Activated naive CD8-positive, alpha-beta T cell treated with anti-CD3 and anti-CD28 coated beads, Interleukin-2, amount 50 U/mL, for 24 hours (primary cell): ENCODE results near the gene PPFIBP2.

Experiments
- ATAC-seq: fragments of 150-1000 bp; cut with Tn5 transposase; one replicate; pipeline ENCODE4 v1.10.0; 2021
- DNase-seq: peaks from one replicate; pipeline ENCODE4 v3.0.0; 2021
- H3K27ac Mint-ChIP-seq: one replicate; pipeline ENCODE4 v1.8.0; 2021; ENCODE audit warnings: mild to moderate bottlenecking, mixed read lengths
- H3K27me3 Mint-ChIP-seq: one replicate; pipeline ENCODE4 v1.8.0; 2021; ENCODE audit warnings: mixed read lengths
- H3K36me3 Mint-ChIP-seq: one replicate; pipeline ENCODE4 v1.8.0; 2021; ENCODE audit warnings: low read depth, mixed read lengths
- H3K4me1 Mint-ChIP-seq: one replicate; pipeline ENCODE4 v1.8.0; 2021; ENCODE audit warnings: mixed read lengths
- H3K4me3 Mint-ChIP-seq: one replicate; pipeline ENCODE4 v1.8.0; 2021; ENCODE audit warnings: mild to moderate bottlenecking, moderate library complexity, mixed read lengths
- H3K9me3 Mint-ChIP-seq: one replicate; pipeline ENCODE4 v1.8.0; 2021; ENCODE audit warnings: mixed read lengths

PPFIBP2 gene

DNA sequence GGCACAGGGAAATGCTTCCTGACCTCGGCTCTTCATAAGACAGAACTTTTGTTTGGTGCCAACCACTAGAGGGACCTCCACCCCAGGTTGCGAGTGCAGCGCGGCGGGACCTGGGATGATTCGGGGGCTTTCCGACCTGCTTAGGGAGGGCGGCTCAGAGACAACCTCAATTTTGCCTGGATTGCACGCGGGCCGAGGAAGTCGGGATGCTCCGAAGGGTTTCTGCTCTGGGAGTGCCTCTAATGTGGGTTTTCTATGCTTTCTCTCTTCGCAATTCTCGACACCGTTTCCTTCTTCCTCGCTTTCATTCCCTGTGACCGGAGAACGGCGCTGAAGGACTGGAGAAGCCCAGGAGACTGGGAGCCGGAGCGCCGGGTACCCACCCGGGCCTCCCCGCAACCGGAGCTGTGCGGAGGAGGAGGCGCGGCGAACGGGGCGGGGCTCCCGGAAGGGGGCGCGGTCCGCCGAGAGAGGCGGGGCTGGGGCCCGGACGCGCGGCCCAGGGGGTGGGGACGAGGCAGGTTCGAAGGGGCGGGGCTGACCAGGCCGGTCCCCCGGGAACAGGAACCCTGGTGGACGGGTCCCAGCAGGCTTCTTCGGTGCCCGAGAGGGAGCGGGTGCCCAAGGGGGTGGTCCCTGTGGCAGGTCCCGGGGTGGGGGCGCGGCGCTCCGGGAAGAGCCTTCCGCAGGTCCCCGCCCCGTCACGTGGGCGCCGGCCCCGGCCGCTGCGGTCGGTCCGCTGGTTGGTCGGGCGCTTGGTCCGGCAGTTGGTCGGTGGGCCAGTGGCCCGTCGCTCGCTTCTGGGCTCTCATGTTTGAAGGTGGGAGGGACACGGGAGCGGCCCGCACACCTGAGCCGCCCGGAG, at the start of gene PPFIBP2:
Gene PPFIBP2, plus strand, starts transcription at position 766 of the 865 bp plus-strand sequence. CDS start 35,477 bp downstream, outside the sequence.
- H3K36me3 Mint-ChIP-seq = peaks cover under 1% of the 10 kb centered on the region
- H3K27ac Mint-ChIP-seq = peak within 1 kb of the TSS; percentile 91
- DNase-seq = peak; percentile 87
- H3K27me3 Mint-ChIP-seq = peaks cover 3% of the 10 kb centered on the region
- peak within 1 kb of the TSS; percentile 89 for H3K4me3 Mint-ChIP-seq
- no peaks in the 10 kb centered on the region for H3K9me3 Mint-ChIP-seq
- H3K4me1 Mint-ChIP-seq = peaks cover 48% of the 10 kb centered on the region
- peak; percentile 82 for ATAC-seq

DNA sequence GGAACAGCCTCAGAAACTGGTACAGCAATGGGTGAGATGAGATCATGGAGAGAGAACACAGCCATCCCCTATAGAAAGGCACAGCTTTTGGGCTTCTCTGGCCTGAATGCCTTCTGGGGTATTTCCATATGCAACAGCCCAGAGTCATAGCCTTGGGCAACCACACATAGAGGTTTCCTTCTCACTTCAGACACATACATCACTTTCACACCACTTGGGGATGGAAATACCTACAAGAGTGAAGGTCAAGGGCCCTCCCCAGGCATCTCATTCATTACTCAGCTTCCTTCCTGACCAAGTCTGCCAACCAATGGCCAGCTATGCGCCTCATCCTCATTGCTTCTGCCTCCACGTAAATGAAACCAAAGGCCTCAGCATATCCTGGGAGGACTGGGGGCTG, 46.1 kb upstream of the PPFIBP2 start:
- peaks cover 4% of the 10 kb centered on the region for H3K36me3 Mint-ChIP-seq
- ATAC-seq (peak; percentile 97), DNase-seq (peak; percentile 23)
- peak overlapping the region; percentile 19 for H3K4me3 Mint-ChIP-seq
- peak overlapping the region; percentile 55 for H3K27ac Mint-ChIP-seq
- H3K9me3 Mint-ChIP-seq = no peaks in the 10 kb centered on the region
- peaks cover 1% of the 10 kb centered on the region for H3K27me3 Mint-ChIP-seq
- peaks cover 20% of the 10 kb centered on the region for H3K4me1 Mint-ChIP-seq

DNA sequence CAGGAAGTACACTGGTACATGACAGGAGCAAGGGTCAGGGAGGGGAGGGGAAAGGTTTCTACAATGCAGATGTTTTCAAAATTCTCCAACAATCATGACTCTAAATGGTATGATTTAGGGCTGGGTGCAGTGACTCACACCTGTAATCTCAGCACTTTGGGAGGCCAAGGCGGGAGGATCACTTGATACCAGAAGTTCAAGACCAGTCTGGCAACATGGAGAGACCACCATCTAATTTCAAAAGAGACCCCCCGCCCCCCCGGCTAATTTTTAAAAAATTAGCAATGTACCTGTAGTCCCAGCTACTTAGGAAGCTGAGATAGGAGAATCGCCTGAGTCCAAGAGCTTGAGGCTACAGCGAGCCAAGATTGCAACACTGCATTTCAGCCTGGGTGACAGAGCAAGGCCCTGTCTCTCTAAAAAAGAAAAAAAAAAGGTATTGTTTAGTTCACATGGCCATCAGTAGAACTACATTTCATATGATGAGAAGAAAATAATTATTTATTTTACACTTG, 44.4 kb upstream of the PPFIBP2 start:
- peaks cover 4% of the 10 kb centered on the region for H3K36me3 Mint-ChIP-seq
- peaks cover 1% of the 10 kb centered on the region for H3K27me3 Mint-ChIP-seq
- no peak overlapping the region for H3K27ac Mint-ChIP-seq
- no peaks in the 10 kb centered on the region for H3K9me3 Mint-ChIP-seq
- no peak for DNase-seq
- peaks cover 14% of the 10 kb centered on the region for H3K4me1 Mint-ChIP-seq
- no peak for ATAC-seq
- H3K4me3 Mint-ChIP-seq = no peak overlapping the region

DNA sequence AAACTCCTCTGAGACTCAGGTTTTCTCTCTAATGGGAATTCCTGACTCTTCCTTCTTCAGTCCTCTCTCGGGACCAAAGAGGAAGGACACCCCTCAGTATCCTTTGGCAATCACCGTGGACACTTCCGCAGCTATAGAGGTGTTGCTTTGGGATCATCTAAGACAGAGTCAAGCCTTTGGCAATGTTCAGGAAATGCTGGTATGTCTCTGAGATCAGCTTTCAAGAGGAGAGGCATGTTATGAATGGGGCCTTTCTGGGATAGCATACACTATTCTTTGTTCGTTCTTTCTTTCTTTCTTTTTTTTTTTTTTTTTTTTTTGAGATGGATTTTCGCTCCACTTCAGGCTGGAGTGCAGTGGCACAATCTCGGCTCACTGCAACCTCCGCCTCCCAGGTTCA, 42.7 kb upstream of the PPFIBP2 start:
- Mint-ChIP-seq H3K9me3 (no peaks in the 10 kb centered on the region), H3K36me3 (no peaks in the 10 kb centered on the region), H3K4me1 (peaks cover 14% of the 10 kb centered on the region), H3K27me3 (peaks cover 2% of the 10 kb centered on the region), H3K4me3 (no peak overlapping the region), H3K27ac (no peak overlapping the region)
- DNase-seq = no peak
- no peak for ATAC-seq

DNA sequence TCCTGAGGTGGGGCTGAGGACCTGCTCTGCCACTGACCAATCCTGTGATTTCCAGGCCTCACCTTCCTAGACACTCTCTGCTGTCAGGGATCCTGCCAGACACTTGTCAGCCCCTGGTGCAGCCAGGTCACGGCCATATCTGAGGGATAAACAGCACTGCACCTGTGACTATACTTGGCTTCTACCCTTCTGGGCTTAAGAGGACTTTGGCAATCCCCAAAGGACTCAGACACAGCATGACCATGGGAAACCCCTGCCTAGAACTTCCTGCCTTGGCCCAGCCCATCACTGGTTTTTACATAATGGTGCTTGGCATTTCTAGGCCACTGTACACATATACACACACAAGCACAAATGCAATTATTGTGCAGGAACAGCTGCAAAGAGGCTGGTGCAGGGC, 40.1 kb upstream of the PPFIBP2 start:
- Mint-ChIP-seq H3K4me1 (no peaks in the 10 kb centered on the region), H3K4me3 (no peak overlapping the region), H3K27me3 (peaks cover 3% of the 10 kb centered on the region), H3K27ac (peak overlapping the region; percentile 16), H3K9me3 (no peaks in the 10 kb centered on the region), H3K36me3 (no peaks in the 10 kb centered on the region)
- ATAC-seq (no peak), DNase-seq (no peak)

DNA sequence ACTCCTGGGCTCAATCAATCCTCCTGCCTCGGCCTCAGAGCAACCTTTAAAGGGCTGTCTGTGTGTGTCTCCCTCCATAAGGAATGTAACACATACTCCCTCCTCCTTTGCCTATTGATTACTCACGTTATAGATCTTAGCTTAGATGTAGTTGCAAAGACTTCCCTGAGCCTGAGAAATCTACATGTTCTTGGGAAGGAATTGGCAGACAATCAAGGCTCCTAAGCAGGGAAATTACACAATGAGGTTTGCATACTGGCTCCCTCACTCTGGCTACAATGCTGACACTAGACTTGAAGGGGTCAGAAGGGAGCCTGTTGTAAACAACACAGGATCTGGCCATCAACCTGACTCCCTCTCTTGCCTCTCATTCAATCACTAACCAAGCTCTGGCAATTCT, 33.7 kb upstream of the PPFIBP2 start:
- DNase-seq = no peak
- ATAC-seq = no peak
- Mint-ChIP-seq H3K9me3 (no peaks in the 10 kb centered on the region), H3K27ac (no peak overlapping the region), H3K4me1 (no peaks in the 10 kb centered on the region), H3K36me3 (no peaks in the 10 kb centered on the region), H3K27me3 (peaks cover 2% of the 10 kb centered on the region), H3K4me3 (no peak overlapping the region)

DNA sequence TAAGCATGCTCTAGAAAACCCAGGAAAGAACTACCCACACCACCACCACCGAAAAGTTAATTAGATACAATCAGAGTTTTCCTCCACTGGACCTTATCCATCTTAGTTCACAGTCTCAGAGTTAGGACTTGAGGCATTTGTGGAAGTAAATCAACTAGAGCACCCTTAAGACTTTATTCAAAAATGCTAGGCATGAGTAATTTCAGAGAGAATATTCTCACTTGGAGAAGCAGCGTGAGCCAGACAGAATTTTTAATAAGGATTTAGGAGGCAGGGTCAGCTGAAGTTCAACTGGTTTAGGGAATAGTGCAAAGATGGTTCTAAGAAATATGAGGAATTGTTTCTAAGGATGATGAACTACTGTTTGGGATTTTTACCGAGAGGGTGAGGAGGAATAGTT, 29.7 kb upstream of the PPFIBP2 start:
- Mint-ChIP-seq H3K36me3 (no peaks in the 10 kb centered on the region), H3K27ac (no peak overlapping the region), H3K9me3 (no peaks in the 10 kb centered on the region), H3K4me3 (no peak overlapping the region), H3K27me3 (no peaks in the 10 kb centered on the region), H3K4me1 (no peaks in the 10 kb centered on the region)
- DNase-seq = no peak
- no peak for ATAC-seq

DNA sequence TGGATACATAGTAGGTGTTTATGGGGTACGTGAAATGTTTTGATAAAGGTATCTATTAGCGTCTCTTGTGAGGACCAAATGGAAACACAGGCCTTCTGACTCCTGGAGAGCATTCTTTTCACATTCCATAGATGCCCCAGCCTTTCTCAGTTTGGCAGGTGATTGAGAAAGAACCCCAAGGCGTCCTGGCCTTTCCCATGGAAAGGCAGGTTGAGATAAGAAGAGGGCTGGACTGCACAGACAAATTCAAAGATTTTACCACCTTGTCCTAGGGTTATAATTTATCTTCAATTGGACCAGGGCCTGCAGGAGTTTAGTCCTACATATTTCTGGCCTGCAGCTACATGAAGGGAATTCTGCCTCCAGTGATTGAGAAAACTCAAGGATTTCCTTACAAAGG, 29.2 kb upstream of the PPFIBP2 start:
- ATAC-seq = no peak
- DNase-seq = no peak
- Mint-ChIP-seq H3K9me3 (no peaks in the 10 kb centered on the region), H3K27ac (no peak overlapping the region), H3K36me3 (no peaks in the 10 kb centered on the region), H3K27me3 (no peaks in the 10 kb centered on the region), H3K4me3 (no peak overlapping the region), H3K4me1 (no peaks in the 10 kb centered on the region)

DNA sequence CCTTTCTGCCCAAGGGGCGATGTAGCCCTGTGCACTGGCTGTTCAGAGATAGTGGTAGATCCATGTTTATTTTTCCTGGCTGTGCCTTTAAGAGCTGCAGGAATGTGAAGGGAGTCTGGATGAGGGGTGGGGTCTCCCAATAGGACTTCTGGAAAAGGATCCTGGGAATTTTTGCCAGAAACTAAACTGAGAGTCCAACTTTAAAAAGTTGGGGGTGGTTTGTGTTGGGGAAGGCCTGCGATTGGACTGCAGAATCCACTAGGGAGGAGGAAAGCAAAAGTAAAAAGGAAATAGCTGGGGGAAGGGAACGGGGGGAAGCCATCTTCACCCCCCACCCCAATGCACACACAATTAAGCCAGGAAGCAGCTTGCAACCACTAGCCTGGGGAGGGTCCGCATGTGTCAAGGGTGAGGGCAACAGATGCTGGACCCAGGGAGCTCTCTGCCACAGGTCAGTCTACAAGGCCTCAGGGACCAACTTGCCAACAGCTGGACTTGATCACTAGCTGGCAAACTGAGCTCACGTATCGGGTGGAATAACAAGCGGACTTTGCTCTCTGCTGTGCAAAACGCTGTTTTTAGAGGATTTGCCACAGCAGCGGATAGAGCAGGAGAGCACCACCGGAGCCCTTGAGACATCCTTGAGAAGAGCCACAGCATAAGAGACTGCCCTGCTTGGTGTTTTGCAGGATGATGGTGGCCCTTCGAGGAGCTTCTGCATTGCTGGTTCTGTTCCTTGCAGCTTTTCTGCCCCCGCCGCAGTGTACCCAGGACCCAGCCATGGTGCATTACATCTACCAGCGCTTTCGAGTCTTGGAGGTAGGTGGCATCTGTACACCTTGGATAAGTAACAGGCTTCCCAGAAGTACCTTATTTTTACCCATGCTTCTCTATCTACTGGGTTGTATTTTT, 28.4 kb upstream of the PPFIBP2 start, which contains the start of gene OLFML1:
Gene OLFML1, plus strand, starts transcription at position 321 of the 912 bp plus-strand sequence. Its CDS starts 370 bp downstream, at position 691.
- Mint-ChIP-seq H3K9me3 (no peaks in the 10 kb centered on the region), H3K36me3 (no peaks in the 10 kb centered on the region), H3K27ac (no peak within 1 kb of the TSS), H3K27me3 (no peaks in the 10 kb centered on the region), H3K4me1 (no peaks in the 10 kb centered on the region), H3K4me3 (no peak within 1 kb of the TSS)
- DNase-seq (no peak), ATAC-seq (no peak)

DNA sequence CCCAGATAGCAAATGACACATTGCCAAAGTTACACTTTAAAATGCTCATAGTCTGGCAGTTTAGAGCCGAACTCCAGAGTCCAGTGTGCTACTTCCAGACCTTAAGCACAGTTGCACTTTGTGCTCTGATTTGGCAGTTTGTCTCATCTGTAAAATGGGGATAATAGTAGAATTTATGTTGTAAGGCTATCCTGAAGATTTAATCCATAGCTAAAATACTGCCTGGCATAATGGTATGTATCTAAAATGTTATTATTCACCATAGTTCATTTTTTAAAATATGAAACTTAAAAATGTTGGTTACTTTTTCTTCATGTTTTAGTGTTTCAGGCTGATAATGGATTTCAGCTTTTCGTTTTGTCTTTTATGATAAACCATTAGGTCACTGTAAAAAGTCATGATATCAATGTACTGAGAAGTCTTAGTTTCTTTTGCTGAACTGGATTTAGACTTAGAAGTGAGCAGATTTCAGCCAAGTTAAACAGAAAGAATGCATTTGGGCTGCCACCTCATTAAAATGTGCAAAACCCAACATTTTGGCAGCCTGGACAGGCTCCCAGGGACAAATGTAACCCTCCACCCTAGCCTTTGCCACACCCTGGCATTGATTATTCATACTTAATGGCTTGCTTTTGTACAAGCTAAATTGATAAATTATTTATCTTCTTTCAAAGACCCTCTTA, 27.6 kb upstream of the PPFIBP2 start:
- Mint-ChIP-seq H3K27ac (no peak overlapping the region), H3K36me3 (no peaks in the 10 kb centered on the region), H3K27me3 (no peaks in the 10 kb centered on the region), H3K4me3 (no peak overlapping the region), H3K4me1 (no peaks in the 10 kb centered on the region), H3K9me3 (no peaks in the 10 kb centered on the region)
- DNase-seq (no peak), ATAC-seq (no peak)

DNA sequence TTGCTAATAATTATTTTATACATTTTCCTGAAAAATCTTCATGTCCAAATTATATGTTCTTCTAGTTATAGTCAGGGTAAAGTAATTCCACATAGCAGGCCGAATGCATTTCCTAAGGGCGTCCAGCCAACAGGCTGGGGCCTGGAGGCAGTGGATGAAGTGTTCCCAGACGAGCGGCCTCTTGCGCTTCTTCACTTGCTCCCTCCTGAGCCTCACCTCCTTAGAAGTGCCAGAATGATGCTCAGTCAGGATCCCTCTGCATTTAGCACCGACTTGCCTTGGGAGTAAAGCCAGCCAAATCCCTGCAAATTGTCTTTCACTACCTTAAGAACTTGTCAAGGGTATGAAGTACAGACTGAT, 27.0 kb upstream of the PPFIBP2 start:
- Mint-ChIP-seq H3K36me3 (no peaks in the 10 kb centered on the region), H3K9me3 (no peaks in the 10 kb centered on the region), H3K4me3 (no peak overlapping the region), H3K27ac (no peak overlapping the region), H3K27me3 (no peaks in the 10 kb centered on the region), H3K4me1 (no peaks in the 10 kb centered on the region)
- DNase-seq (no peak), ATAC-seq (no peak)

DNA sequence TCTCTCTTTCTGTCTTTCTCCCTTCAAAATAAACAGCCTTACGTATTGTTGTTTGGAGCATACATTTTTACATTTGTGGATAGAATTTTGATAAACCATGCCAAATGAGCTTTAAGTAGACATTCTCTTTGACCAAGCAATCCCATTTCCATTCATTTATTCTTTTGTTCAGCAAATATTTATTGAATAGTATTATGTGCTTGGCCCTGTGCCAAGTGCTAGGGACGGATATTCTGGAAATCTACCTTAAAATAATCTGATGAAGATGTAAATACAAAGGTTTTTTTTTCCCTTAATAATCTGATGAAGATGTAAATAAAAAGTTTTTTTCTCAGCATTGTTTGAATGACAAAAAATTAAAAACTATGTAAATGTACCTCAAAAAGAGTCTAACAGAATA, 26.4 kb upstream of the PPFIBP2 start:
- no peak overlapping the region for H3K27ac Mint-ChIP-seq

DNA sequence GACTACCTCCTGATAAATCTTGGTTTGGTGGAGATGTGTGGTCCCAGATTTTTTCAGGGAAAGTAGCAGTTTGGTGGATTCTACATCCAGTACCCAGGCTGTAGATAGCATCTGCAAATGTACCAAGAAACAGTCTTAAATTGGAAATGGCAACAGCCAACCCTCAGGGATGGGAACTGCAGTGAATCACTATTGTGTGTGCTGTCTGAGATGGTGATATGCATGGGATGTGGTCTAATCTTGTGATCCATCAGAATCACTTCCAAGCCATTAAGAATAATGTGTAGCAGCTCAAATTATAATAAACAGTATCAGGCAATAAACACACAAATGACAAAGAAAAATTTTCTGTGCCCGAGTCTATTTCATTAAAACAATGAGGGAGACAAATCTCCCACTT, 25.1 kb upstream of the PPFIBP2 start:
- no peaks in the 10 kb centered on the region for H3K9me3 Mint-ChIP-seq
- DNase-seq = no peak
- no peak for ATAC-seq
- no peaks in the 10 kb centered on the region for H3K4me1 Mint-ChIP-seq
- H3K36me3 Mint-ChIP-seq = no peaks in the 10 kb centered on the region
- H3K4me3 Mint-ChIP-seq = no peak overlapping the region
- no peaks in the 10 kb centered on the region for H3K27me3 Mint-ChIP-seq
- H3K27ac Mint-ChIP-seq = no peak overlapping the region

More for the DNA sequence above, 26.4 kb upstream of the PPFIBP2 start:
- ATAC-seq (no peak), DNase-seq (no peak)
- Mint-ChIP-seq H3K36me3 (no peaks in the 10 kb centered on the region), H3K4me3 (no peak overlapping the region), H3K4me1 (no peaks in the 10 kb centered on the region), H3K9me3 (no peaks in the 10 kb centered on the region), H3K27me3 (no peaks in the 10 kb centered on the region)

DNA sequence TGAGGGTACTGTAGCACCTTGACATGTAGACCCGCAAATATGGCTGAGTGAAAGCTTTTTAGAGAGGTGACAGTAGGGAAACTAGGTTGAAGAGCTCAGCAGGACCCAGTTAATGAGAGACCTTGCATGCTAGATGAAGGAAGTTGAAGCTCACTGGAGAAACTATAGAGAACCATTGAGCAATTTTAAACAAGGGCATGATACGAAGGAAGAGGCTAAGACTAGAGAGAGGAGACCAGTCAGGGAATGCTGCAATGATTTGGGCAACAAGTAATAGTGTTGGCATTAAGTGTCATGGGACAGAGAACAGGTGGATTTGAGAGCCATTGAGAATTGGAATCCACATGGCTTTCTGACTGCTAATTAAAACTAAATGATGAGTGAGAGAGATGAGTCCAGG, 24.4 kb upstream of the PPFIBP2 start:
- Mint-ChIP-seq H3K4me3 (no peak overlapping the region), H3K9me3 (no peaks in the 10 kb centered on the region), H3K4me1 (peaks cover 3% of the 10 kb centered on the region), H3K27ac (no peak overlapping the region), H3K36me3 (no peaks in the 10 kb centered on the region), H3K27me3 (no peaks in the 10 kb centered on the region)
- DNase-seq (no peak), ATAC-seq (no peak)
